Esophagus squamous epithelium (tissue), 5 donors: ENCODE data around the gene PANX1. TPM values are rescaled to one million over a fixed set of nuclear protein-coding genes. Genes with fewer than 3 reads are reported as not detected.

ENCODE experiments used
- DNase-seq: peaks from one replicate; lab custom pipeline; 2025; lab: John Stamatoyannopoulos, UW
- H3K27ac ChIP-seq, 4 donors: fragments of 200-600 bp; sonication (generic); one replicate each; pipeline ENCODE4 v1.5.1; 2016 to 2019; ENCODE audit warnings: mild to moderate bottlenecking in 1 of 4
- H3K27me3 ChIP-seq, 4 donors: fragments of 200-600 bp; sonication (generic); 1 replicate in 3 of 4; 2 replicates in 1 of 4; pipeline versions ENCODE4 v1.5.1 to v1.6.0; 2017 to 2021; ENCODE audit warnings: antibody characterized with exemption in 1 of 4
- H3K36me3 ChIP-seq, 3 donors: fragments of 200-600 bp; sonication (generic); one replicate each; pipeline ENCODE4 v1.5.1; 2016 to 2019
- H3K4me1 ChIP-seq, 3 donors: fragments of 200-600 bp; sonication (generic); one replicate each; pipeline ENCODE4 v1.5.1; 2017 to 2019
- H3K4me3 ChIP-seq, 4 donors: fragments of 200-600 bp; sonication (generic); 1 replicate in 3 of 4; 2 replicates in 1 of 4; pipeline ENCODE4 v1.5.1; 2016 to 2019; ENCODE audit warnings: mild to moderate bottlenecking in 2 of 4, moderate library complexity in 1 of 4
- H3K9me3 ChIP-seq, 3 donors: fragments of 200-600 bp; sonication (generic); one replicate each; pipeline ENCODE4 v1.5.1; 2016 to 2019
- POLR2A ChIP-seq, 4 donors: fragments of 450-650 bp; IDR thresholded peaks; one replicate each; pipeline ENCODE4 v1.6.1; 2017; ENCODE audit warnings: antibody characterized with exemption in 4 of 4, mild to moderate bottlenecking in 4 of 4, moderate library complexity in 3 of 4
- WGBS, 2 donors: methylation state at CpG; one replicate each; pipeline ENCODE4 v1.1.5; 2018; 5-methylcytosine and 5-hydroxymethylcytosine counted together
- intact Hi-C: fragments of 100-400 bp; cut with DNase I; formaldehyde crosslinking; loops from one replicate; pipeline ENCODE4 v1.15.0; 2022
- total RNA-seq, 4 donors: library from RNA; depleted of rRNA; stranded (reverse); fragments of >200 nt; gene quantifications; one replicate each; pipeline ENCODE4 v1.1.0, GENCODE V29; 2016
- TF ChIP-seq, protein P1 (sequence below), 6 experiments: fragments of 450-650 bp in 4 of 6; fragments of 200-600 bp in 2 of 6; sonication (generic) in 2 of 6; IDR thresholded peaks; one replicate each; pipeline ENCODE4 v1.5.1; 2016 to 2019; ENCODE audit warnings: antibody characterized with exemption in 6 of 6, mild to moderate bottlenecking in 4 of 6, moderate library complexity in 4 of 6
- donor health status: DM: yes; HTN: yes; CAD: no.

Gene PANX1
- total RNA-seq, 4 donors from 2014 or later = 8.4 to 36.2 (median 17.4) TPM

DNA sequence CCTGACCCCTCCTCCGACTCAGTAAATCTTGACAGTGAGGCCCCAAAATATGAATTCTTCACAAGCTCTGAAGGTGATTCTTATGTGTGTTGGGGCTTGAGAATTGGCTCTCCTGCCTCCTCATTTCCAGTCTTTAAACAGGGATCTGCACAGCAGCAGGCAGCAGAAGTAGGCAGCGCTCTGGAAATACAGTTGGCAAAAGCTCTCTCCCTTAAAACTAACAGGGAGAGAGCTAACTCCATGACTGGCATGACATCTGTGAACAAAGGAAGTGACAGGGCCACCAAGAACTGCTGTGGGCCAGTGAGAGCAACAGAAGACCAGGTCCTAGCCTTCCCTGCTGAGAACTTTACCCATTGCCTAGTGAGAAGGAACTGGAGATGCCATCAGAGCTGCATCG lies 70.1 kb downstream of the PANX1 start:
- Histone ChIP-seq H3K27me3 (no peaks in the 10 kb centered on the region), H3K4me3 (no peak overlapping the region), H3K36me3 (no peaks in the 10 kb centered on the region), H3K9me3 (no peaks in the 10 kb centered on the region), H3K27ac (no peak overlapping the region), H3K4me1 (peaks cover 0 to 7% (median 0%) of the 10 kb centered on the region in 3 donors)
- DNase-seq = no peak
- intact Hi-C loops = no loop called here
- TF ChIP-seq, protein P1, sequence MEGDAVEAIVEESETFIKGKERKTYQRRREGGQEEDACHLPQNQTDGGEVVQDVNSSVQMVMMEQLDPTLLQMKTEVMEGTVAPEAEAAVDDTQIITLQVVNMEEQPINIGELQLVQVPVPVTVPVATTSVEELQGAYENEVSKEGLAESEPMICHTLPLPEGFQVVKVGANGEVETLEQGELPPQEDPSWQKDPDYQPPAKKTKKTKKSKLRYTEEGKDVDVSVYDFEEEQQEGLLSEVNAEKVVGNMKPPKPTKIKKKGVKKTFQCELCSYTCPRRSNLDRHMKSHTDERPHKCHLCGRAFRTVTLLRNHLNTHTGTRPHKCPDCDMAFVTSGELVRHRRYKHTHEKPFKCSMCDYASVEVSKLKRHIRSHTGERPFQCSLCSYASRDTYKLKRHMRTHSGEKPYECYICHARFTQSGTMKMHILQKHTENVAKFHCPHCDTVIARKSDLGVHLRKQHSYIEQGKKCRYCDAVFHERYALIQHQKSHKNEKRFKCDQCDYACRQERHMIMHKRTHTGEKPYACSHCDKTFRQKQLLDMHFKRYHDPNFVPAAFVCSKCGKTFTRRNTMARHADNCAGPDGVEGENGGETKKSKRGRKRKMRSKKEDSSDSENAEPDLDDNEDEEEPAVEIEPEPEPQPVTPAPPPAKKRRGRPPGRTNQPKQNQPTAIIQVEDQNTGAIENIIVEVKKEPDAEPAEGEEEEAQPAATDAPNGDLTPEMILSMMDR (IDR thresholded peaks at IDR 0.05) = no peak
- no peak for TF ChIP-seq POLR2A (IDR thresholded peaks at IDR 0.05)
- WGBS, 2 donors = 79 to 88% methylated on average over 2 of the region's 3 CpGs

DNA sequence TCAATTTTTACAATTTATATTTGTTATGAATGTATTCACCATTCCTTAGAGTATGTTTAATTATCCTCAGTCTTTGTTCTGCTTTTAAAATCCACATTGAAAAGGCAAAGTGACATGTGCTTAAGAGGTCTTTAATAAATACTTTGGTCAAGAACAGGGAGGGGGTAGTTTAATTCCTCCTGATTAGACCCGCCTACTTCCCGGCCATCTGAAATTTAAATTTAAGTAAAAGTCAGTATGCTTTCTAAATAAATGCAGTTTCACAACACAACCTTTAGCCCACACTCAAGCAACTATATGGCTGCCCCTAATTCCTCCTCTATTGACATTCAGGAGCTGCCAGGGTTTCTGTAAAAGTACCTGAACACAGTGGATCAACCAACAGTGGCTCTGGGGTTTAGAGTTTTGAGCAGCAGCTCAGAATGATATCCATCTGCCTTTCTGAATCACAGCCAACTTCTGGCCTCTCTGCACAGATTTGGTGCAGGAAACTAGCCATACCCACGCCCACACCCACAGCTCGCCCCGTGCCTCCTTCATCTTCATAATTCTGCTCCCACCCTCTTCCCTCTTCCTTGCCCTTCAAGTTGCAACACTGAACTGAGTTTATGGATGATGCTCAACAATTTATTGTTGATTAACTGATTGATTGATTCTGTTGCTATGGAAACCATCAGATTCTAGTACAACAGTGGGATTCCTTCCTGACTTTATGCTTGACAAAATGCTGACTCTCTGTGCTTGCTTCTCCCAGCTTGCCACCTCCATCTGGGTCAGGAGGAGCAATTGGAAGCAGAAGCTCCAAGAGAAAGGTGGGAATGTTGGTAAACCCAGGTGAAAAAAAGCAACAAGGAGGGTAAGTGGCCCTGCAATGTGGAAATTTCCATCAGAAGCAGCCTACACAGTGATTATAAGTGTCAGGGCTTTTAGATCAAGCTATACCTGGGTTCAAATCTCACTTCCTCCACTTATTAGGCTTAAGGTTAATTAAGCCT lies 70.8 kb downstream of the PANX1 start:
- H3K27ac ChIP-seq = no peak overlapping the region
- H3K4me1 ChIP-seq = peaks cover 0 to 7% (median 0%) of the 10 kb centered on the region in 3 donors
- H3K9me3 ChIP-seq = no peaks in the 10 kb centered on the region
- TF ChIP-seq POLR2A (IDR thresholded peaks at IDR 0.05) = no peak
- TF ChIP-seq, protein P1 (IDR thresholded peaks at IDR 0.05) = no peak
- H3K4me3 ChIP-seq = no peak overlapping the region
- H3K27me3 ChIP-seq = no peaks in the 10 kb centered on the region
- WGBS, 2 donors = 73% methylated on average over 5 of the region's 5 CpGs
- intact Hi-C loops = no loop called here
- no peaks in the 10 kb centered on the region for H3K36me3 ChIP-seq
- no peak for DNase-seq

DNA sequence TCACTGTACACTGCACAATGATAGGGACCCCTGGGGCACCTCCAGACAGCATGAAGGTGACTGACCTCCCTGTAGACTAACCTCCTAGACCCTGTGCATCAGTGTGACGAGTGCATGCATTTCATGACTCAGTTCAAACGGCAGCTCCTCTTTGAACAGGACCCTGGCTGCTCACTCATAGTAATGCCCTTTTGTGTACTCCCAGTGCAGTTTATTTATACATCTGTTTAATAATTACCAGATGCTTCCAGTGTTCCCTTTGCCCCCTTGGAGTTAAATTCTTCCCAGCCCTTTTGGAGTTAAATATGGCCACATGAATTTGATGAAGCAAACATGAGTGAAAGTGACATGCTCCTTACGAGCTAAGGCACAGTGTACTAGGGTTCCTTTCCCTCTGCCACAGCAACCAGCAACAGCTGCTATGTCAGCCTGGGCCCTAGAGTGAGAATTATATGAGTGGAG lies 72.4 kb downstream of the PANX1 start:
- H3K27ac ChIP-seq = no peak overlapping the region
- TF ChIP-seq POLR2A (IDR thresholded peaks at IDR 0.05) = no peak
- TF ChIP-seq, protein P1 (IDR thresholded peaks at IDR 0.05) = no peak
- no peaks in the 10 kb centered on the region for H3K4me1 ChIP-seq
- no peak overlapping the region for H3K4me3 ChIP-seq
- intact Hi-C loops = no loop called here
- H3K9me3 ChIP-seq = no peaks in the 10 kb centered on the region
- DNase-seq = no peak
- no peaks in the 10 kb centered on the region for H3K36me3 ChIP-seq
- 37 to 56% methylated on average over 3 of the region's 3 CpGs for WGBS, 2 donors
- H3K27me3 ChIP-seq = no peaks in the 10 kb centered on the region

DNA sequence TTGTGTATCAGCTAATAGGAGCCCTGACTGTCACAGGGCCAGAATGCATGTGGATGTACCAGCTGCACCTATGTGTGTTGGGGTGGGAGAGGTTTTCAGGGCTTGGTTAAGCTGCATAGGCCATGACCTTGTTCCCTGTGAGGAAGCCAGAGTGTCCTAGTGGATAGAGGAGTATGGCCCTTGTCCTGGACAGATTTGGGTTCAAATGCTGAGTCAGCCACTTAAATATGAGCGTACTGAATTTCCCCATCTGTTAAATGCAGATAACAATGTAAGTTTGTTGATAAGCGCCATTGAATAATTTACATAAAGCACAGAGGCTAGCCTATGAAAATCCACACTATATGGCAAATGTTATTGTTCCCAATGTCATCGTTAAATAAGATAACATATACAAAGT lies 74.4 kb downstream of the PANX1 start:
- Histone ChIP-seq H3K9me3 (no peaks in the 10 kb centered on the region), H3K4me3 (no peak overlapping the region), H3K27me3 (no peaks in the 10 kb centered on the region), H3K4me1 (no peaks in the 10 kb centered on the region), H3K36me3 (no peaks in the 10 kb centered on the region), H3K27ac (no peak overlapping the region)
- no peak for TF ChIP-seq POLR2A (IDR thresholded peaks at IDR 0.05)
- TF ChIP-seq, protein P1 (IDR thresholded peaks at IDR 0.05) = no peak
- WGBS, 2 donors = 85 to 91% methylated on average over 3 of the region's 3 CpGs
- no peak for DNase-seq
- intact Hi-C loops = no loop called here

DNA sequence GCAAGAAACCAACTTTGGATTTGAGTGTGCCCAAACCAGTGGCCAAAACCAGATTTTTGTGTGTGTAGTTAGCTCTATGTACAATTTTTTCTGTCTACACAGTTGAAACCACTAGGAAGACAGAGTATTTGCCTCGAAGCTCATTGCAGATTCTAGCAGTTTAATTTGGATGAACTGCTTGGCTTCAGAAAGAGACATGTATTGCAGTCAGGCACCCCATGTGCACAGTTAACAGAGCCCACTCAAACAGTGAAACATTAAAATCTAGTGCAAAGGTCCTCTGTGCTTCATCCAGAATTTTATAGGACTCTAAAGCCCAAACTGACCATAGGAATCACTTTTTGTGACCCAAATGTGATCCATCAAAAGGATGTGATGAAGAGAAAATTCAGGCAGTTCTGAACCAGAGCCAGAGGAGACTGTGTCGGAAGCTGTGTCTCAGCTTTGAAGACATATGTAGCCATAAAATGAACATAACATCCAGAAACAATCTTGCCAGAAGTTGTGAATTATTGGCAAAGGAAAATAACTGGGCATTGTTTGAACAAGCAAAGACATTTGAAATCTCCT lies 82.7 kb downstream of the PANX1 start:
- H3K4me3 ChIP-seq = no peak overlapping the region
- H3K27ac ChIP-seq = no peak overlapping the region
- TF ChIP-seq POLR2A (IDR thresholded peaks at IDR 0.05) = no peak
- TF ChIP-seq, protein P1 (IDR thresholded peaks at IDR 0.05) = no peak
- H3K9me3 ChIP-seq = no peaks in the 10 kb centered on the region
- 34 to 37% methylated on average over 2 of the region's 2 CpGs for WGBS, 2 donors
- intact Hi-C loops = no loop called here
- H3K36me3 ChIP-seq = no peaks in the 10 kb centered on the region
- no peaks in the 10 kb centered on the region for H3K27me3 ChIP-seq
- DNase-seq = no peak
- H3K4me1 ChIP-seq = no peaks in the 10 kb centered on the region
